Stimulated activated CD4-positive, alpha-beta T cell treated with anti-CD3 and anti-CD28 coated beads, Interleukin-12 subunit alpha, Interleukin-12 subunit beta, amount 100 ng/mL, for 4 hours (primary cell): ENCODE measurements around the gene ST3GAL3.

Experiments used
- DNase-seq: peaks from one replicate; pipeline ENCODE4 v3.0.0-alpha.2; 2020

Gene ST3GAL3

GRCh38 chr1:43947061-43947873, 239.9 kb downstream of the ST3GAL3 start:
- DNase-seq: no peak

- DNase-seq: no peak
Observed at GRCh38 chr1:43947874-43948437, 240.6 kb downstream of the ST3GAL3 start.

GRCh38 chr1:43949678-43950077, 242.3 kb downstream of the ST3GAL3 start:
- DNase-seq: no peak

- no peak for DNase-seq
Observed at GRCh38 chr1:43951021-43951985, 244.0 kb downstream of the ST3GAL3 start.

- no peak for DNase-seq
Observed at GRCh38 chr1:43952731-43953346, 245.5 kb downstream of the ST3GAL3 start.

GRCh38 chr1:43953361-43953760, 246.0 kb downstream of the ST3GAL3 start:
- no peak for DNase-seq

GRCh38 chr1:43954036-43954435, 246.7 kb downstream of the ST3GAL3 start:
- no peak for DNase-seq

- no peak for DNase-seq
Observed at GRCh38 chr1:43956234-43956633, 248.9 kb downstream of the ST3GAL3 start.

GRCh38 chr1:43957407-43958040, 250.2 kb downstream of the ST3GAL3 start:
- DNase-seq: no peak

GRCh38 chr1:43958351-43959255, 251.3 kb downstream of the ST3GAL3 start:
- DNase-seq: no peak

- DNase-seq: no peak
Observed at GRCh38 chr1:43960798-43961197, 253.5 kb downstream of the ST3GAL3 start.

GRCh38 chr1:43961692-43962091, 254.4 kb downstream of the ST3GAL3 start:
- no peak for DNase-seq

- DNase-seq: no peak
Observed at GRCh38 chr1:43962324-43962723, 255.0 kb downstream of the ST3GAL3 start.

GRCh38 chr1:43963006-43963405, 255.7 kb downstream of the ST3GAL3 start:
- no peak for DNase-seq

GRCh38 chr1:43963890-43964289, 256.6 kb downstream of the ST3GAL3 start:
- no peak for DNase-seq

- no peak for DNase-seq
Observed at GRCh38 chr1:43965316-43965715, 258.0 kb downstream of the ST3GAL3 start.

GRCh38 chr1:43968348-43968948, 261.1 kb downstream of the ST3GAL3 start:
- no peak for DNase-seq

GRCh38 chr1:43969416-43969745, 262.0 kb downstream of the ST3GAL3 start:
- no peak for DNase-seq

- peak; percentile 93 for DNase-seq
Observed at GRCh38 chr1:43969746-43970466, 262.6 kb downstream of the ST3GAL3 start, which contains the start of gene DPH2. DPH2 (plus strand) TSS chr1:43970010; CDS start chr1:43970176, 166 bp downstream.

- DNase-seq: no peak
Observed at GRCh38 chr1:43970502-43970901, 263.2 kb downstream of the ST3GAL3 start.
